Sigmoid colon (tissue), 4 donors: ENCODE data around the gene COG5.

Experiments
- CTCF ChIP-seq, 4 experiments: fragments of 450-650 bp in 3 of 4; fragments of 200-600 bp in 1 of 4; IDR thresholded peaks; one replicate each; pipeline ENCODE4 v1.5.1; 2016 to 2019; ENCODE audit warnings: antibody characterized with exemption in 4 of 4, mild to moderate bottlenecking in 3 of 4, moderate library complexity in 2 of 4
- EP300 ChIP-seq, 4 donors: sonication (generic); formaldehyde crosslinking; IDR thresholded peaks; one replicate each; pipeline ENCODE4 v1.6.1; 2017; ENCODE audit warnings: antibody characterized with exemption in 4 of 4
- POLR2A ChIP-seq, 2 donors: fragments of 450-650 bp; IDR thresholded peaks; one replicate each; pipeline ENCODE4 v1.6.1; 2016; ENCODE audit warnings: antibody characterized with exemption in 2 of 2, mild to moderate bottlenecking in 2 of 2, moderate library complexity in 2 of 2
- POLR2AphosphoS5 ChIP-seq, 4 donors: sonication (generic); formaldehyde crosslinking; IDR thresholded peaks; one replicate each; pipeline ENCODE4 v1.6.1; 2017; ENCODE audit warnings: antibody characterized with exemption in 4 of 4

- TF ChIP-seq POLR2A (IDR thresholded peaks at IDR 0.05) (no peak), CTCF (IDR thresholded peaks at IDR 0.05) (no peak), EP300 (IDR thresholded peaks at IDR 0.05) (no peak), POLR2AphosphoS5 (IDR thresholded peaks at IDR 0.05) (no peak)
These were observed 329.7 kb downstream of the COG5 start for GRCh38 chr7:107233981-107234380.
